HG03354 (cell line): Measurements from ENCODE around the gene THBS3.
"Not testable (repeated sequence)": the region's sequence is repeated elsewhere in the genome, so short reads cannot be mapped to it uniquely, and the experiment has no call there.

ENCODE experiments used
- ATAC-seq: cut with Tn5 transposase; IDR thresholded peaks from one replicate; pipeline ENCODE4 v1.9.1; 2021; ENCODE audit warnings: mild to moderate bottlenecking; ENCODE audit not compliant: unreplicated experiment, poor library complexity, severe bottlenecking

The THBS3 gene

GRCh38 chr1:155176544-155177071 is 31.1 kb downstream of the THBS3 start:
- no peak for ATAC-seq

GRCh38 chr1:155175927-155176371 is 31.7 kb downstream of the THBS3 start:
- no peak for ATAC-seq

GRCh38 chr1:155175281-155175926 is 32.3 kb downstream of the THBS3 start:
- no peak for ATAC-seq

GRCh38 chr1:155174324-155175280 is 33.1 kb downstream of the THBS3 start:
- no peak for ATAC-seq

GRCh38 chr1:155173478-155174323 is 34.0 kb downstream of the THBS3 start, which contains the start of gene TRIM46:
Gene TRIM46 (plus strand): TSS chr1:155173849. CDS start chr1:155173967, 118 bp downstream.
- ATAC-seq = peak; percentile 9

- ATAC-seq = peak; percentile 77
Measured at GRCh38 chr1:155172732-155173477, 34.8 kb downstream of the THBS3 start, which contains the start of gene KRTCAP2. Gene KRTCAP2 (minus strand): TSS chr1:155173304. CDS start chr1:155173224, 80 bp downstream.

GRCh38 chr1:155171836-155172731 is 35.6 kb downstream of the THBS3 start:
- ATAC-seq = peak; percentile 25

GRCh38 chr1:155170806-155171205 is 36.9 kb downstream of the THBS3 start:
- no peak for ATAC-seq

- no peak for ATAC-seq
Measured at GRCh38 chr1:155170101-155170785, 37.5 kb downstream of the THBS3 start.

- ATAC-seq = no peak
Measured at GRCh38 chr1:155169541-155169940, 38.2 kb downstream of the THBS3 start.

- ATAC-seq = no peak
Measured at GRCh38 chr1:155168456-155169210, 39.1 kb downstream of the THBS3 start.

- not testable (repeated sequence) for ATAC-seq
Measured at GRCh38 chr1:155168105-155168445, 39.6 kb downstream of the THBS3 start.

- ATAC-seq = peak; percentile 54
Measured at GRCh38 chr1:155167166-155168104, 40.3 kb downstream of the THBS3 start.

GRCh38 chr1:155166471-155167165 is 41.1 kb downstream of the THBS3 start:
- no peak for ATAC-seq

GRCh38 chr1:155166051-155166470 is 41.6 kb downstream of the THBS3 start:
- no peak for ATAC-seq
